Activated T-cell treated with anti-CD3 and anti-CD28 coated beads for 1 hour (primary cell): Measurements from ENCODE around the gene KCTD5.
"Not testable (repeated sequence)": the region's sequence is repeated elsewhere in the genome, so short reads cannot be mapped to it uniquely, and the experiment has no call there.

Experiments used
- DNase-seq: peaks from one replicate; pipeline ENCODE4 v3.0.0-alpha.2; 2020; ENCODE audit warnings: low read depth

KCTD5 gene, protein sequence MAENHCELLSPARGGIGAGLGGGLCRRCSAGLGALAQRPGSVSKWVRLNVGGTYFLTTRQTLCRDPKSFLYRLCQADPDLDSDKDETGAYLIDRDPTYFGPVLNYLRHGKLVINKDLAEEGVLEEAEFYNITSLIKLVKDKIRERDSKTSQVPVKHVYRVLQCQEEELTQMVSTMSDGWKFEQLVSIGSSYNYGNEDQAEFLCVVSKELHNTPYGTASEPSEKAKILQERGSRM

DNA sequence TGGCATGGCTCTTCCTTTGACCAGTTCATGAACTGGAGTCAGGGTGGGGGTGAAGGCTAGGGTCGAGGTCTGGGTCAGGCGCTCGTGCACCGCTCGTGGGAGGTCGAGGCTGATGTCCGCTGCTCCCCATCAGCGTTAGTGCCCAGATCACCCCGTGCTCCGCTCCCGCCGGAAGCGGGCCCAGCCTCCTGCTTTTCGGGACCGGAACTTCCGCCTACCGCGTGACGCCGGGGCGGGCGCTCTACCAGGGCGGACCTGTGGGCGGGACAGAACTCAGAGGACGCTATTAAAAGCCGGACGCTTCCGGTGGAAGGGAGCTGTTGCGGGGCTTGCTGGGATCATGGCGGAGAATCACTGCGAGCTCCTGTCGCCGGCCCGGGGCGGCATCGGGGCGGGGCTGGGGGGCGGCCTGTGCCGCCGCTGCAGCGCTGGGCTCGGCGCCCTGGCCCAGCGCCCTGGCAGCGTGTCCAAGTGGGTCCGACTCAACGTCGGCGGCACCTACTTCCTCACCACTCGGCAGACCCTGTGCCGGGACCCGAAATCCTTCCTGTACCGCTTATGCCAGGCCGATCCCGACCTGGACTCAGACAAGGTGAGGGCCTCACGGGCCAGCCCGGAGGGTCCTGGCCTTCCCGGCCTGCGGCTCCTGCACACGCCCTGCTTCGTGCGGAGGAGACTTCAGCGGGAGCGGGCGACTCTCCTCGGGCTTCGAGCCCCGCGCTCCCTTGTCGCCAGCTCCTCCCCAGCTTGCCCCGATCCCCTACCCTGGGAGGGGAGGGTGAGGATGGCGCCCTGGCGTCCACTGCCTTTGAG is at the start of gene KCTD5:
Gene KCTD5, plus strand, starts transcription at position 315 of the 813 bp plus-strand sequence. Its CDS starts 26 bp downstream, at position 341.
- peak; percentile 91 for DNase-seq

DNA sequence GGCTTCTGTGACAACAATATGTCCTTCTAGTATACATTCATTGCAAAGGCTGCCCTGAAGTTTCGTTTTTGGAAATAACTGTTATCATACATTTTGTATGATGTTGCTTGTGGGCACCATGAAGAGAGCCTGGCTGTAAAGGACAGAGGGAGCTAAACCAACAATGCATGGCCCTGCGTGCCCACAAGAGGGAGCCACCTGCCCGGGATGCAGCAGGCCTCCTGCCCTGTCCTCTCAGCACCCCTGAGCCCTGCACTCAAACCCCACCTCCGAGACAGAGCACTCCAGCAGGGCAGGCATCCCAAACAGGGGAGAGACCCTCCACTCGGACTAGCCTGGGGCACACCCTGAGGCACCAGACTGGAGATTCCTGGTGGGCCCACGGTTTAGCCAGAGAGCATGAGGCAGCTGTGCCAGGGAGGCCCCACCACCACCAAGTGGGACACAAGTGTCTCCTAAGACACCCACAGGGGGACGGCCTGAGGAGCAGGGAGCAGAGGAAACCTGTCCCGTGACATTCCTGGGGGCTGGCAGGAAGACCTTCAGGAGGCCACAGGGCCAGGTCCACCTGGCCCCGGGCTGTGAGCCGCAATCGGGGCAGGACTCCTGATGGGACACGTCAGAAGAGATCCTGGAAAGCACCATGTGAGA is 43.1 kb upstream of the KCTD5 start:
- peak; percentile 16 for DNase-seq

DNA sequence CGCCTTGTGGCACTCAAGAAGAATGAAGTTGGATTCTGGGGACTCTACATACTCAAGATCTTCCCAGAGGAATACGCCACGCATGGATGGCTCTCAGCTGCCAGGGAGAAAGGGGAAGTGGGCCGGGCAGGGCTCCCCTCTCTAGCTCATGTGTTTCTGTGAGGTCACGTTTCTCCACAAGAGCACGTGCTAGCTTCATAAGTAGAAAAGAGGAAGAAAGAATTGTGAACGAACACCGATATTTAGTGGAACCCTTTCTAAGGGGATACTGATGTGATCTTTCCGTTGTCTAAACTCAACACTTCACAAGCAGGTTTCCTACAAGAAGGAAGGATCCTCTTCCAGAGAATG is 42.6 kb upstream of the KCTD5 start:
- DNase-seq = not testable (repeated sequence)

DNA sequence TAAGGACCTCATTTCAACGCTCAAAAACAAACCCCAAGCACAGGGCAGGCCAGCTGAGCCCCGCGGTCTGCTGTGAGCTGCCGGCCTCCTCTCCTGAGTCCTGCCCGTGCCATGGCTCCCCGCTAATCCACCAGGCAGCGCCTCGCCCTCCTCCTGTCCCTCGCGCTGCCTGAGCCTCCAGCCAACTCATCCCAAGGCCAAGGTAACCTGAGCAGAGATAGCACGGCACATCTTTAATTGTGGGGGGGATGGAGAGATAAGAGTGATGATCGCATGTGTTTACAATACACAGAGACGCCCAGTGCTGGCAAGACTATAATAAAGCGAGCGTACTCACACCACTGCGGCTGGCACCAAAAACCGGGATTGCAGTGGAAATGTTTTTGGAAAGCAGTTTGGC is 39.8 kb upstream of the KCTD5 start:
- DNase-seq = not testable (repeated sequence)

DNA sequence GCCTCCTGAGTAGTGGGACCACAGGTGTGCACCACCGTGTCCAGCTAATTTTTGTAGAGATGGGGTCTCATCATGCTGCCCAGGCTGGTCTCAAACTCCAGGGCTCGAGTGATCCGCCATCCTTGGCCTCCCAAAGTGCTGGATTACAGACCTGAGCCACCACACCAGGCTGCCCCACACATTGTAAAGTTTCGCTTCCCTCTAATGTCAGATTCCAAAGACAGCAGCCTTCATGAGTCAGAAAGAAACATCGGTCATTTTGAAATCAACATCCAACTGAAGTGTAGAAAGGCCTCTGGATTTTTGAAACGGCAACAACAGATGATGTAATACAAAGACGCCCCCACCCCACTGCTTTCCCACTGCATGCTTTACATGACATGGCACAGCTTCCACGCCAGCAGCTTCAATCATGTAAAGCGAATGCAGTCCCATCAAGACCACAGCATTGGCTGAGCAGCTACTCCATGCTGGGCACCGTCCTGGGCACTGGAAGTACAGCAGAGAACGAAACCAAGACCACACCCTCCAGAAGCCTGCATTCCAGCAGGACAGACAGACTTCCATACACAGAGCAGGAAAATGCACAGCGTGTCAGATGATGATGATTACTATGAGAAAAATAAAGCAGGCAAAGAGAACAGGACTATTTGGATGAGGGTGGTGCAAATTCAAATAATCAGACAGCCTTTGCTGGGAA is 37.4 kb upstream of the KCTD5 start:
- not testable (repeated sequence) for DNase-seq

DNA sequence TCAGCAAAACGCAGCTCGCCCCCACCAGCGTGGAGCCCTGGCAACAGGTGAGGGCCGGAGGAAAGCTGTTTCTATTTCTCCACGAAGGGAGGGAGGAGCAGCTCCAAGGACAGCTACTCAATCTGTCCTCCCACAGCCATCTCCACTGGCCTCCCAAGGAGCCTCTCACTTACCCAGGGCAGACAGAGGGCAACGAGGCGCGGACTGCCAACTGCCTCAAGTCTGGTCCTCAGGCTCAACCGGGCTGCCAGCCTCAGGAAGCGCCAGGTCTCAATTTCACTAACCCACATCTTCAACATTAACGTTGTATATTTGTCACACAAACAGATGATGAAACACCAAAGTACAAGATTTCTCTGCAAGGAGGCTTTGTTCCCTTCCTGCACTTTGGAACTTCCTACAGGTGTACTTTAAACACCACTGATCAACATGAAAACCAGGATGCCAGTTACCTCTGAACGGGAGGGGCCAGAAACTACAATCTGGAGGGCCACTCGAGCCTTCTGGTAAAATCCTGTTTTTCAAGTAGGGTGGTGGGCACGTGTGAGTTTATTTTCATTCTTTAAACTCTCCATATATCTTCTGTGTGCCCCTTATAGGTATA is 31.0 kb upstream of the KCTD5 start:
- DNase-seq = not testable (repeated sequence)

DNA sequence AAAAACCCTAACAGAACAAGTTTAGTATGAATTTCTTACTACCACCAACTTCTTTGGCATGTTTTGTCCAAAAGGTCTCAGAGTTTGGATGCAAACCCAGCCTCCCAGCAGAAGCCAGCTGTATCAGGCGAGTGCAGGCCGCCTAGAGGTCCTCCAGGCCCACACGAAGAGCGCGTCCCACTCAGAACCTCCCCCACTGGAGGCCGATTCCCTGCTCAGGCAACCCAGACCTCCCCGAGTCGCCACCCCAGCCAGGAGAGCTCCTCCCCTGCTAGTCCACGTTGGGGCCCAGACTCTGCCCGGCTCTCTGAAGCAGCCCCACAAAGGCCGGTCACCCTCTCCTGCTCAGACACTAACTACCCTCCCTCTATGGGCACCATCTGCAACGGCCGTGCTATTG is 28.4 kb upstream of the KCTD5 start:
- not testable (repeated sequence) for DNase-seq

DNA sequence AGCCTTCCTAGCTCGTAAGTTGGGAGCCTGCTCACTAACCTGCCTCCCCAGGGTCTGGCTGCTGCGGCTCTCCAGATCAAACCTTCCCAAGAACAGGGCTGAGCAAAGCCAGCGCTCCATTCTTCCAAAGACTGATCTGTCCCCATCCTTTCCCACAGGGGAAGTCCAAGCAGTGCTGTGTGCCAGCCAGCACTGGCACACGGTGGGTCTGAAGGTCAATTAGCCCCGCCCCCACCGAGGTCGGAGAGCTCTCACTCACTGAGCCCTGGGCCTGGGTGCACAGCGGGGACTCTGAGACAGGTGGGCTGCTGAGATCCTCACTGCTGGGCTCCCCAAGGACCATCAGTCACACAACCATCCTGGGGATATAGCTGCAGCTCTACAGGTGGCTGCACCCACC is 27.4 kb upstream of the KCTD5 start:
- not testable (repeated sequence) for DNase-seq

DNA sequence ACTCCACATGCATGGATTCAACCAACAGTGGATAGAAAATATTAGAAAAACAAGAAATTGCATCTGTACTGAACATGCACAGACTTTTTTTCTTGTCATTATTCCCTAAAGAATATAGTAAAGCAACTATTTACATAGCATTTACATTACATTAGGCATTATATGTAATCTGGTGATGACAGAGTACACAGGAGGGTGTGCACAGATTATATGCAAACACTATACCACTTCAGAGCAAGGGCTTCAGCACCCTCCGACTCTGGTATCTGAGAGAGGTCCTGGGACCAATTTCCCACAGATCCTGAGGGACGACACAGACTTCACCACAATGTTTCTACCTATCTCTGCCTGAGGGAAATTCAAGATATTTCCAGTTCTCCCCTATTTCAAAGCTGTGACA is 25.3 kb upstream of the KCTD5 start:
- no peak for DNase-seq

DNA sequence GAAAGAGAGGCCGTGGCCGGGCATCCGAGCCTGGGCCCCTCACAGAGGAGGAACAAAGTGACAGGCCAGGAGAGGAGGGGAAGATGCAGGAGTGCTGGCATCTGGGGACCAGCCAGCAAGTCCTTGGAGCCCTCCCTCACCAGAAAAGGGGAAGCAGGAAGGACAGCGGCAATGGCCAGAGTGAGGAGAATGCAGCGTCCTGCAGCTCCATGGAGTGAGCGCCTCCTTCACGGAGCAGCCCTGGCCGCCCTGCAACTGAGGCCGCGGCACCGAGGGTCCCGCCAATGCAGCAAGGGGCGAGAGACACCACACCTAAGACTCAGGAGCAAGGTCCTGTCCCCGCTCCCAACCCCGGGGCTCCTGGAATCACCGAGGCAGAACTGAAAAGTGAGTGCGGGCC is 24.5 kb upstream of the KCTD5 start:
- not testable (repeated sequence) for DNase-seq

DNA sequence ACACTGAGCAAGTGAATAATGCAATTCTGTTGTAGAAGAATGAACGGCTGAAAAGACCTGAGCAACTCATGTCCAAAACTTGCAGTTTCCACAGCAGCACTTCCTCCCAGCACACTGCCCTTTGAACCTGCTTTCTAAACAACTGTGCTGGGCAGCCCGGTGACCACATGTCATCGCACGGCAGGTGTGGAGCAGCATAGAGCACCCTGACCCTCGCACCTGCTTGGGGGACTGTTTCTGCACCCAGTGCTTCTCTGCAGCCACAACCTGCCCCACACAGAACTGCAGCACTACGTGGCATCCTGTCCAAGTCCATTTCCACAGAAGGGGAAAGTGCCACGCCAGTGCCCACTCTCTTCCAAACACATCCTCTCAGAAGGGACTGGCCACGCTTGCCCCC is 22.8 kb upstream of the KCTD5 start:
- DNase-seq = not testable (repeated sequence)

DNA sequence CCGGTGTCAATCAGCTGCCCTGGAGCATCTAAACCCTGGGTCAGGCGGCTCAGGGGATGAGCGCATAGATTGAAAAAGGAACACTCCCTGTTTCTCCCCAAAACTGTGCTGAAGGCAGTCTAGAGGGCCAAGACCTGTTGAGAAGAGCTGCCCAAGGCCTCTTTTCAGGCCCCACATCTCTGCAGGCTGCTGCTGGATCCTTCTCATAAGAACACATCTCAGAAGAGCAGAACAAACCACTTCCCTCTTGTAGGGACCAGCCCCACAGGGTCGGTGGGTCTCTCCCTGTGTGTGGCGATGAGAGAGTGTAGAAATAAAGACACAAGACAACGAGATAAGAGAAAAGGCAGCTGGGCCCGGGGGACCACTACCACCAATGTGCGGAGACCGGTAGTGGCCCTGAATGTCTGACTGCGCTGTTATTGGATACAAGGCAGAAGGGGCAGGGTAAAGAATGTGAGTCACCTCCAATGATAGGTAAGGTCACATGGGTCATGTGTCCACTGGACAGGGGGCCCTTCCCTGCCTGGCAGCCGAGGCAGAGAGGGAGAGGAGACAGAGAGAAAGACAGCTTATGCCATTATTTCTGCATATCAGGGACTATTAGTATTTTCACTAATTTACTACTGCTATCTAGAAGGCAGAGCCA is 22.2 kb upstream of the KCTD5 start:
- DNase-seq = not testable (repeated sequence)

DNA sequence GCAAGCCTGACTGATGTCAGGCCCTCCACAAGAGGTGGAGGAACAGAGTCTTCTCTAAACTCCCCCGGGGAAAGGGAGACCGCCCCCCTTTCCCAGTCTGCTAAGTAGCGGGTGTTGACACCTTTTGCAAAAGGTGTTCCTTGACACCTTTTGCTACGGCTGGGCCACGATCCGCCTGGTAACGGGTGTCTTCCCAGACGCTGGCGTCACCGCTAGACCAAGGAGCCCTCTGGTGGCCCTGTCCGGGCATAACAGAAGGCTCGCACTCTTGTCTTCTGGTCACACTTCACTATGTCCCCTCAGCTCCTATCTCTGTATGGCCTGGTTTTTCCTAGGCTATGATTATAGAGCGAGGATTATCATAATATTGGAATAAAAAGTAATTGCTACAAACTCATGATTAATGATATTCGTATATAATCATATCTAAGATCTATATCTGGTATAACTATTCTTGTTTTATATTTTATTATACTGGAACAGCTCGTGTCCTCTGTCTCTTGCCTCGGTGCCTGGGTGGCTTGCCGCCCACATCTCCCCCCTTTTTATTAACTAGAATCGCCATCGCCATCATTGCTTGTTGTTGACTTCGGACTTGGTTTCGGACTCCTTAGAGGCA is 21.5 kb upstream of the KCTD5 start:
- DNase-seq = not testable (repeated sequence)

DNA sequence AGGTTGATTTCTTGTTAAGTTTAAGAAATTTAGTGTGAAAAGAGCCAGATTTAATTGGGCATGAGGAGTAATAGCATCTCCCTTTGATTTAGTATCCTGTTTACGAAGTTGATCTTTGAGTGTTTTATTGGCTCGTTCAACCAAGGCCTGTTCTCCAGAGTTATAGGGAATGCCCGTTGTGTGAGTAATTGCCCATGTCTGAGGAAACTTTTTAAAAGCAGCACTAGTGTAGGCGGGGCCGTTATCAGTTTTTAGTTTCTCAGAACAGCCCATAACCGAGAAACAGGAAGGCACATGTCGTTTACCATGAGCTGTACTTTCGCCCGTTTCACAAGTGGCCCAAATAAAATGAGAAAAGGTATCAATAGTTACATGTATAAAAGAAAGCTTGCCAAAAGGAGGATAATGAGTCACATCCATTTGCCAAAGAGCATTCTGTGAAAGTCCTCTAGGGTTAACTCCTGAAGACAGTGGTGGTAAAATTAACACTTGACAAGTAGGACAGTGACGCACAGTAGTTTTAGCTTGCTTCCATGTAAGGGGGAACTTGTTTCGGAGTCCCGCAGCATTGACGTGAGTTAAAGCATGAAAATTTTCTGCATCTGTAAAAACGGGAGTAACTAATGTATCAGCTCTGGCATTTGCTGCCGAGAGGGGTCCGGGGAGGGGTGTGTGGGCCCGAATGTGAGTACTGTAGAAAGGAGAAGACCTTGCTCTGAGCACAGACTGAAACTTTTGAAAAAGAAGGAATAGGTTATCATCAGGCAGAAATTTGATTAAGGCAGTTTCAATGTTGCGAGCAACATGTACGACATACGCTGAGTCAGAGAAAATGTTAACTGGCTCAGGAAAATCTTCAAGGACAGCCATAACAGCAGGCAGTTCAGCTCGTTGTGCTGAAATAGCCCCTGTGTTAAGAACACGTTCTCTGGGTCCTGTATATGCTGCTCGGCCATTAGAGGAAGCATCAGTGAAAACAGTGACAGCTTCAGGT is 18.5 kb upstream of the KCTD5 start:
- DNase-seq = no peak

DNA sequence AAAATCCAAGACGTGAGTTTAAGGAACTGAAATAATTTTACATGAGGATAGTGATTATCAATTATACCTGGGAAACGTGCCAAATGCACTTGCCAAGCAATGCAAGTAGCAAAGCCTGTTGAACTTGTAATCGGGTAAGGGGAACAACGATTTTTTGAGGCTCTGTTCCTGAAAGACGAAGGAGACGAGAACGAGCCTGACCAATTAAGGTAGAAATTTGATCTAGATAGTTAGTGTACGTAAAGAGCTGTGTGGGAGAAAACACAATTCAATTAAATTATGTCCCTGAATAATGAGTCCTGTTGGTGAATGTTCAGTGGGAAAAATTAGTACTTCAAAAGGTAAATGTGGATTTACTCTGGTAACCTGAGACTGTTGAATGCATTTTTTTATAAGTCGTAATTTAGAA is 17.7 kb upstream of the KCTD5 start:
- DNase-seq = no peak

DNA sequence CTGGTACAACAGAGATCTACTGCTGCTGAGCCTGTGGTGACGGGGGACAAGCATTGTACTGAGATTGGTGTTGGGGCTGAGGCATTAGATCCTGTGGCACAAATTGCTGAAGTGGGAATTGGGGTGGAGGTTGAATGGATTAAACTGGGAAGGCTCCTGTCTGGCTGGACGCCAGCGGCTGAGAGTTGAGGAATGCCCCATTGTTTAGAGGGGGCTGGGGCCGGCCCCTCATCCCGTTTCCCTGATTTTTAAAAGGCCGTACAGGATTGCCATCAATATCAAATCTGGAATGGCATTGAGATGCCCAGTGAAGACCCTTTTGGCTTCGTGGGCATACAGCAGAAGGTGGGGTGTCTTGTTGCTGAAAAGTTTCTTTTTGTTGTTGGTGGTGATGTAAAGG is 15.7 kb upstream of the KCTD5 start:
- not testable (repeated sequence) for DNase-seq

DNA sequence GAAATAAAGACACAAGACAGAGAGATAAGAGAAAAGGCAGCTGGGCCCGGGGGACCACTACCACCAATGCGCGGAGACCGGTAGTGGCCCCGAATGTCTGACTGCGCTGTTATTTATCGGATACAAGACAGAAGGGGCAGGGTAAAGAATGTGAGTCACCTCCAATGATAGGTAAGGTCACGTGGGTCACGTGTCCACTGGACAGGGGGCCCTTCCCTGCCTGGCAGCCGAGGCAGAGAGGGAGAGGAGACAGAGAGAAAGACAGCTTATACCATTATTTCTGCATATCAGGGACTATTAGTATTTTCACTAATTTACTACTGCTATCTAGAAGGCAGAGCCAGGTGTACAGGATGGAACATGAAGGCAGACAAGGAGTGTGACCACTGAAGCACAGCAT is 12.7 kb upstream of the KCTD5 start:
- not testable (repeated sequence) for DNase-seq

DNA sequence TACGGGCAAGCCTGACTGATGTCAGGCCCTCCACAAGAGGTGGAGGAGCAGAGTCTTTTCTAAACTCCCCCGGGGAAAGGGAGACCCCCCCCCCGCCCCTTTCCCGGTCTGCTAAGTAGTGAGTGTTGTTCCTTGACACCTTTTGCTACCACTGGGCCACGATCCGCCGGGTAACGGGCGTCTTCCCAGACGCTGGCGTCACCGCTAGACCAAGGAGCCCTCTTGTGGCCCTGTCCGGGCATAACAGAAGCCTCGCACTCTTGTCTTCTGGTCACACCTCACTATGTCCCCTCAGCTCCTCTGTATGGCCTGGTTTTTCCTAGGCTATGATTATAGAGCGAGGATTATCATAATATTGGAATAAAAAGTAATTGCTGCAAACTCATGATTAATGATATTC is 12.3 kb upstream of the KCTD5 start:
- DNase-seq = peak; percentile 28

DNA sequence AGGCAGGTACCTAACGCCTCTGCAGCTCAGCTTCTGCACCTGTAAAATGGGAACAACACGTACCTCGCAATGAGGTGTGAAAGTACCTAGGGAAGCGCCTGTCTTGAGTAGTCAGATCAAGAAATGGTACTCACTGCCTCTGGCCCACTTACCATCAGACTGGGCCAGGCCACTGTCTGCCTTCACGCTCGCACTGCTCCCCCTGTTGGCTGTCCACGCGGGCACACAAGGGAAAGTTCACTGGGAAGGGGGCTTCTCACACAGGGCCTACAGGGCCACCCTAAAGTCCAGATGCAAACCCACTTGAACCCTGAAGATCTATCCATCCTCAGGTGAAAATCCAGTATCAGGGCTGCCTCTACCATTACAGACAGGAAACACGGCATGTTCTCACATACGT is 11.1 kb upstream of the KCTD5 start:
- not testable (repeated sequence) for DNase-seq

DNA sequence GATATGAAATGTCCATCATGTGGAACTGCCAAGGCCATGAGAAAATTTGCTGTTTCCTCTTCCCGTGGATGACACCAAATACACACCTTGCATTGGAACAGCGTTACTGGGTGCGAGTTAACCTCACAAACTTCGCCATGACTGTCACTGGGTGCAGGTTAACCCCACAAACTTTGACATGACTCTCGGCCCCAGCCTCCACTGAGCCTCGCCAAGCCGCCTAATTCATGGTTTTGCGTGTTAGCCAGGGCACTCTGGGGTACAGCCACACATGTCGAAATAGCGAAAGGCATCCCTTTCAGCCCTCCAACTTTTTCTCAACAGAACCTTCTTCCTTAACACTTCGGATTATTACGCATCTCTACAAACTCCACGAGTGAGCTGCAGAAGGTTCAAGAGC is 10.6 kb upstream of the KCTD5 start:
- DNase-seq = no peak
